GM13977 (cell line): ENCODE data around the gene PPFIBP2.

Experiments
- DNase-seq: peaks from one replicate; pipeline ENCODE4 v3.0.0; 2012; ENCODE audit warnings: low spot score
- CTCF ChIP-seq: IDR thresholded peaks from 2 replicates; pipeline ENCODE4 v1.5.1; 2012; ENCODE audit warnings: mild to moderate bottlenecking, control low read depth; ENCODE audit not compliant: insufficient read depth; ENCODE audit errors: extremely low read depth, missing control alignments
- in situ Hi-C: fragments of 300-500 bp; cut with MboI; formaldehyde crosslinking; loops from one replicate; pipeline ENCODE4 v1.12.0; 2022; ENCODE audit warnings: low sequenced_read_pairs, low pct_unique_long_range_greater_than_20kb, mixed read lengths, inconsistent platforms; ENCODE audit not compliant: unreplicated experiment

Gene PPFIBP2

GRCh38 chr11:7670641-7671040, 156.8 kb downstream of the PPFIBP2 start:
- no peak for DNase-seq
- in situ Hi-C loops, result no loop called here
- TF ChIP-seq CTCF, result no peak

GRCh38 chr11:7671347-7672215, 157.8 kb downstream of the PPFIBP2 start:
- no peak for TF ChIP-seq CTCF
- in situ Hi-C loops, result no loop called here
- DNase-seq, result peak; percentile 77

GRCh38 chr11:7672276-7672959, 158.6 kb downstream of the PPFIBP2 start:
- no peak for TF ChIP-seq CTCF
- in situ Hi-C loops, result no loop called here

GRCh38 chr11:7672960-7673723, 159.3 kb downstream of the PPFIBP2 start, which contains the start of gene CYB5R2:
TSS of gene CYB5R2 (minus strand) at chr11:7673500. CDS start at chr11:7672825, 675 bp downstream.
- TF ChIP-seq CTCF, result no peak
- DNase-seq, result peak; percentile 53
- in situ Hi-C loops, result no loop called here

More at GRCh38 chr11:7672276-7672959, 158.6 kb downstream of the PPFIBP2 start:
- DNase-seq, result peak; percentile 30

- in situ Hi-C loops, result no loop called here
- DNase-seq, result peak; percentile 55
Observed at GRCh38 chr11:7673724-7674434, 160.1 kb downstream of the PPFIBP2 start.

More at GRCh38 chr11:7673724-7674434, 160.1 kb downstream of the PPFIBP2 start:
- no peak for TF ChIP-seq CTCF
